Endothelial cell of umbilical vein (primary cell): Measurements from ENCODE around the gene TAS2R41. TPM values are rescaled to one million over a fixed set of nuclear protein-coding genes. Genes with fewer than 3 reads are reported as not detected.

Experiments used
- BruUV-seq: library from RNA; stranded (reverse); fragments of 400-500 nt; replicated peaks from 2 replicates; lab custom pipeline; 2021; lab: Mats Ljungman, UMichigan
- CTCF ChIA-PET: fragments of 300-600, 350-600 bp; sonication (Branson Sonifier 250); formaldehyde crosslinking; loops from one replicate; lab custom pipeline; 2021; ENCODE audit warnings: antibody characterized with exemption, inconsistent platforms; lab: Charles Lee
- POLR2A ChIA-PET: fragments of 300-600, 350-600 bp; sonication (Branson Sonifier 250); formaldehyde crosslinking; loops from one replicate; lab custom pipeline; 2021; ENCODE audit warnings: antibody characterized with exemption, inconsistent platforms; lab: Charles Lee
- DNase-seq: peaks from one replicate; pipeline ENCODE4 v3.0.0-alpha.2; 2011; ENCODE audit warnings: low read depth, low spot score
- FAIRE-seq: peaks from 2 replicates; lab custom pipeline; 2011; peaks lifted over from hg19 to GRCh38; lab: Jason Lieb, UNC
- H2AFZ ChIP-seq: 2 replicates; pipeline ENCODE4 v1.6.0; 2012; ENCODE audit warnings: low read depth, low read length, control low read depth, inconsistent platforms
- H3K27ac ChIP-seq: 2 replicates; pipeline ENCODE4 v1.5.1; 2011; ENCODE audit warnings: low read depth, mild to moderate bottlenecking, control low read depth, low read length, moderate library complexity; ENCODE audit not compliant: insufficient read depth
- H3K27me3 ChIP-seq, 2 experiments: 2 replicates each; pipeline versions ENCODE4 v1.6.0 to v1.6.1; 2011; ENCODE audit warnings: low read length in 2 of 2, mixed read lengths in 1 of 2; ENCODE audit not compliant: control insufficient read depth in 2 of 2, insufficient read depth in 2 of 2
- H3K36me3 ChIP-seq, 2 experiments: 2 replicates in 1 of 2; 3 replicates in 1 of 2; pipeline ENCODE4 v1.5.1; 2011; ENCODE audit warnings: low read length in 2 of 2, mild to moderate bottlenecking in 1 of 2, moderate library complexity in 1 of 2; ENCODE audit not compliant: control insufficient read depth in 2 of 2, insufficient read depth in 2 of 2; ENCODE audit errors: extremely low read depth in 1 of 2
- H3K4me1 ChIP-seq: 3 replicates; pipeline ENCODE4 v1.5.1; 2011; ENCODE audit warnings: mild to moderate bottlenecking, low read length; ENCODE audit not compliant: control insufficient read depth, insufficient read depth; ENCODE audit errors: extremely low read depth
- H3K4me2 ChIP-seq: 2 replicates; pipeline ENCODE4 v1.6.1; 2011; ENCODE audit warnings: low read length, control low read depth, mixed read lengths; ENCODE audit not compliant: insufficient read depth
- H3K4me3 ChIP-seq, 3 experiments: fragments of 200-600 bp in 1 of 3; sonication (generic), shearing (Covaris generic) in 1 of 3; replicated peaks in 1 of 3; 2 replicates each; pipeline ENCODE4 v1.5.1; 2011 to 2016; ENCODE audit warnings: control low read depth in 3 of 3, low read length in 3 of 3, mild to moderate bottlenecking in 2 of 3, inconsistent platforms in 1 of 3, low read depth in 1 of 3, moderate library complexity in 1 of 3; ENCODE audit not compliant: insufficient read depth in 1 of 3
- H3K79me2 ChIP-seq: 2 replicates; pipeline ENCODE4 v1.6.0; 2012; ENCODE audit warnings: low read length, inconsistent platforms; ENCODE audit not compliant: control insufficient read depth, insufficient read depth
- H3K9ac ChIP-seq: replicated peaks from 2 replicates; pipeline ENCODE3; 2011; ENCODE audit warnings: low read length, control low read depth; ENCODE audit not compliant: insufficient read depth; ENCODE audit errors: extremely low read depth
- H3K9me1 ChIP-seq: replicated peaks from 3 replicates; pipeline ENCODE4 v1.6.0; 2011; ENCODE audit warnings: mild to moderate bottlenecking, low read length; ENCODE audit not compliant: control insufficient read depth, insufficient read depth; ENCODE audit errors: extremely low read depth
- H3K9me3 ChIP-seq: replicated peaks from 2 replicates; pipeline ENCODE4 v1.5.1; 2012; ENCODE audit warnings: low read length, inconsistent platforms; ENCODE audit not compliant: control insufficient read depth, insufficient read depth
- H4K20me1 ChIP-seq: replicated peaks from 2 replicates; pipeline ENCODE3; 2011; ENCODE audit warnings: mild to moderate bottlenecking, low read length; ENCODE audit not compliant: control insufficient read depth, insufficient read depth; ENCODE audit errors: extremely low read depth
- EZH2 ChIP-seq: IDR thresholded peaks from 2 replicates; pipeline ENCODE4 v1.6.1; 2012; ENCODE audit warnings: borderline replicate concordance, low read depth, mild to moderate bottlenecking, moderate library complexity, low read length, inconsistent platforms; ENCODE audit not compliant: severe bottlenecking
- FOS ChIP-seq: IDR thresholded peaks from 2 replicates; pipeline ENCODE4 v1.6.1; 2011; ENCODE audit warnings: mild to moderate bottlenecking, low read length, moderate library complexity, borderline replicate concordance; ENCODE audit not compliant: insufficient read depth
- GATA2 ChIP-seq: IDR thresholded peaks from 2 replicates; pipeline ENCODE4 v1.7.0; 2011; ENCODE audit warnings: low read depth, mild to moderate bottlenecking, moderate library complexity, mixed read lengths, low read length; ENCODE audit not compliant: insufficient read length, insufficient read depth
- JUN ChIP-seq: IDR thresholded peaks from 2 replicates; pipeline ENCODE4 v1.6.1; 2011; ENCODE audit warnings: borderline replicate concordance, low read depth; ENCODE audit not compliant: insufficient read length, insufficient read depth
- MYC ChIP-seq: IDR thresholded peaks from one replicate; pipeline ENCODE4 v1.6.1; 2011; ENCODE audit warnings: mild to moderate bottlenecking, low read depth, low read length
- POLR2AphosphoS5 ChIP-seq: IDR thresholded peaks from 2 replicates; pipeline ENCODE4 v1.6.1; 2012; ENCODE audit warnings: low read depth, mild to moderate bottlenecking, control low read depth, low read length, moderate library complexity; ENCODE audit not compliant: insufficient read depth
- dilution Hi-C: fragments of 300-500 bp; cut with MboI; formaldehyde crosslinking; loops from one replicate; pipeline ENCODE4 v1.15.0; 2019; ENCODE audit warnings: low sequenced_read_pairs; ENCODE audit not compliant: extremely low pct_ligation_motif_present
- intact Hi-C: fragments of 100-400 bp; cut with micrococcal nuclease; formaldehyde crosslinking; loops from one replicate; pipeline ENCODE4 v1.10.0; 2022
- polyA plus RNA-seq, 4 experiments: library from polyadenylated mRNA; depleted of rRNA in 3 of 4; stranded (reverse) in 3 of 4; unstranded in 1 of 4; fragments of >200 nt; gene quantifications; 2 replicates each; pipeline versions ENCODE4 v1.2.1 to v1.2.3, GENCODE V29; 2011 to 2012; ENCODE audit warnings: missing spikeins in 1 of 4
- total RNA-seq: library from RNA; stranded (reverse); gene quantifications from 2 replicates; pipeline ENCODE4 v1.2.3, GENCODE V29; 2021
- TF ChIP-seq, protein P1 (sequence below), 2 donors: IDR thresholded peaks; 1 replicate in 1 of 2; 2 replicates in 1 of 2; pipeline ENCODE4 v1.5.1; 2011; ENCODE audit warnings: low read length in 2 of 2, mild to moderate bottlenecking in 2 of 2, moderate library complexity in 2 of 2, control low read depth in 1 of 2, inconsistent platforms in 1 of 2, low read depth in 1 of 2; ENCODE audit not compliant: insufficient read depth in 1 of 2; ENCODE audit errors: extremely low read depth in 1 of 2
- TF ChIP-seq, protein P2 (sequence below): IDR thresholded peaks from 2 replicates; pipeline ENCODE4 v1.6.1; 2011; ENCODE audit not compliant: insufficient read depth, insufficient read length

Gene TAS2R41
- total and polyA plus RNA-seq, 2 donors (not counting 3 experiments of a cell fraction or from before 2014, with no cell fraction given), result not detected

DNA sequence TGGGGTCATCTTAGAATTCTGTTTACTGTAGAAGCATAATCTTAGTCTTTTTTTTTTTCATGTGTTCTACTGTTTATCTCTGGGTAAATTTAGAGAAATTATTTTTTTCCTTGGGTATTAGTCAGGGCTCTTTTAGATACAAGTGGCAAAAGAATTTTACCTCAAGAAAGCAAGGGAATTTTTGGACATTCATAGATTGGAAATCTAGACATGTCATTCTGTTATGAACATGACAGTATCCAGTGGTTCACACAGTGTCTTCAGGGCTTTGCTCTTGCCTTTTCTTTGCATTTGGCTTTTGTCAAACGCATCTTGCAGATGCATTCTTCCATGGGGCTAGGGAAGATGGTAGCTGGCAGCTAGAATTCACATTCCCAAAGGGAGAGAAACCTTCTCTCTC, 13.7 kb upstream of the TAS2R41 start:
- no peaks in the 10 kb centered on the region for H3K9me1 ChIP-seq
- no peaks in the 10 kb centered on the region for H4K20me1 ChIP-seq
- POLR2A ChIA-PET, result no interaction called here
- H3K4me1 ChIP-seq, result no peaks in the 10 kb centered on the region
- H3K27ac ChIP-seq, result no peak overlapping the region
- H3K4me2 ChIP-seq, result no peak overlapping the region
- intact Hi-C loops, result no loop called here
- no peak overlapping the region for H2AFZ ChIP-seq
- dilution Hi-C loops, result no loop called here
- CTCF ChIA-PET, result interaction anchor here (1.1 kb wide), 1 partner anchor 10 kb away, joined by 3 read pairs; no protein-coding TSS in a partner anchor
- H3K27me3 ChIP-seq, result no peaks in the 10 kb centered on the region
- DNase-seq, result no peak
- H3K36me3 ChIP-seq, result no peaks in the 10 kb centered on the region
- H3K9ac ChIP-seq, result no peak overlapping the region
- TF ChIP-seq, protein P1, sequence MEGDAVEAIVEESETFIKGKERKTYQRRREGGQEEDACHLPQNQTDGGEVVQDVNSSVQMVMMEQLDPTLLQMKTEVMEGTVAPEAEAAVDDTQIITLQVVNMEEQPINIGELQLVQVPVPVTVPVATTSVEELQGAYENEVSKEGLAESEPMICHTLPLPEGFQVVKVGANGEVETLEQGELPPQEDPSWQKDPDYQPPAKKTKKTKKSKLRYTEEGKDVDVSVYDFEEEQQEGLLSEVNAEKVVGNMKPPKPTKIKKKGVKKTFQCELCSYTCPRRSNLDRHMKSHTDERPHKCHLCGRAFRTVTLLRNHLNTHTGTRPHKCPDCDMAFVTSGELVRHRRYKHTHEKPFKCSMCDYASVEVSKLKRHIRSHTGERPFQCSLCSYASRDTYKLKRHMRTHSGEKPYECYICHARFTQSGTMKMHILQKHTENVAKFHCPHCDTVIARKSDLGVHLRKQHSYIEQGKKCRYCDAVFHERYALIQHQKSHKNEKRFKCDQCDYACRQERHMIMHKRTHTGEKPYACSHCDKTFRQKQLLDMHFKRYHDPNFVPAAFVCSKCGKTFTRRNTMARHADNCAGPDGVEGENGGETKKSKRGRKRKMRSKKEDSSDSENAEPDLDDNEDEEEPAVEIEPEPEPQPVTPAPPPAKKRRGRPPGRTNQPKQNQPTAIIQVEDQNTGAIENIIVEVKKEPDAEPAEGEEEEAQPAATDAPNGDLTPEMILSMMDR (IDR thresholded peaks at IDR 0.05; ENCODE audit: extremely low read depth in 1 of 2, insufficient read depth in 1 of 2, low read depth in 1 of 2, low read length in 2 of 2), result no peak
- TF ChIP-seq MYC, result no peak
- no peak for TF ChIP-seq POLR2AphosphoS5
- TF ChIP-seq, protein P2, sequence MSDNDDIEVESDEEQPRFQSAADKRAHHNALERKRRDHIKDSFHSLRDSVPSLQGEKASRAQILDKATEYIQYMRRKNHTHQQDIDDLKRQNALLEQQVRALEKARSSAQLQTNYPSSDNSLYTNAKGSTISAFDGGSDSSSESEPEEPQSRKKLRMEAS, result no peak
- TF ChIP-seq FOS, result no peak
- no peak for TF ChIP-seq EZH2
- no peak for TF ChIP-seq JUN
- no peak for TF ChIP-seq GATA2
- H3K79me2 ChIP-seq, result no peaks in the 10 kb centered on the region
- H3K4me3 ChIP-seq, result no peak overlapping the region
- BruUV-seq, result no TSS peak
- no peak for FAIRE-seq
- H3K9me3 ChIP-seq, result no peaks in the 10 kb centered on the region
